KBM-7 (cell line): Measurements from ENCODE around the gene TLCD5.
A peak's percentile ranks its signal among the peaks of the same experiment; 100 is the strongest.

Source experiments
- DNase-seq: peaks from one replicate; pipeline ENCODE4 v3.0.0-alpha.2; 2015
- in situ Hi-C: fragments of 300-500 bp; cut with MboI; formaldehyde crosslinking; loops from 2 replicates; pipeline ENCODE4 v1.14.3; 2020; ENCODE audit warnings: low sequenced_read_pairs, low pct_unique_long_range_greater_than_20kb, mixed read lengths

TLCD5 gene

GRCh38 chr11:120324932-120325810, at the start of gene TLCD5:
Gene TLCD5 (plus strand): TSS chr11:120325299. CDS start chr11:120327442, 2,143 bp downstream.
- DNase-seq = no peak

GRCh38 chr11:120279502-120279901, 45.6 kb upstream of the TLCD5 start:
- DNase-seq = no peak
- in situ Hi-C loops = no loop called here

More at GRCh38 chr11:120324932-120325810, at the start of gene TLCD5:
- in situ Hi-C loops = no loop called here

DNA sequence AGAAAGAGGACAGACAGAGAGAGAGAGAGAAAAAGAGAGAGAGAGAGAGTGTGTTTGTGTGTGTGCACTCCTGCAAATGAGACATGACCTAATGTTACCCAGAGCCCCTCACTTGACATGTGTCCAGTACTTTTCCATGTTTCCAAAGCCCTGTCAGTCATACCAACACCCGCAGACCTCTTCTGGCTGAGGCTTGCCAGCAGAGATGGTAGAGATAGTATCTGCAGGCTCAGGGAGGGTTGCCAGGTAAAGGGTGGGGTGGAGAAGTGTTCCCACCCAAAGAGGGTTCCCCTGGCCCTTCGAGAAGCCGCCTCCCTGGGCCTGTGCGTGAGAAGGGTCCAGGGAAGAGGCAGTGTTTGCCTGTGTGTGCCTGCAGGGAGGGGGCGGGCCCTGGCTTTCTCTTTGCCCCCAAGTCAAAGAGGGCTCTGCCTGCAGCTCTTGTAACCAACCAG, 44.5 kb upstream of the TLCD5 start:
- no peak for DNase-seq
- in situ Hi-C loops = no loop called here

DNA sequence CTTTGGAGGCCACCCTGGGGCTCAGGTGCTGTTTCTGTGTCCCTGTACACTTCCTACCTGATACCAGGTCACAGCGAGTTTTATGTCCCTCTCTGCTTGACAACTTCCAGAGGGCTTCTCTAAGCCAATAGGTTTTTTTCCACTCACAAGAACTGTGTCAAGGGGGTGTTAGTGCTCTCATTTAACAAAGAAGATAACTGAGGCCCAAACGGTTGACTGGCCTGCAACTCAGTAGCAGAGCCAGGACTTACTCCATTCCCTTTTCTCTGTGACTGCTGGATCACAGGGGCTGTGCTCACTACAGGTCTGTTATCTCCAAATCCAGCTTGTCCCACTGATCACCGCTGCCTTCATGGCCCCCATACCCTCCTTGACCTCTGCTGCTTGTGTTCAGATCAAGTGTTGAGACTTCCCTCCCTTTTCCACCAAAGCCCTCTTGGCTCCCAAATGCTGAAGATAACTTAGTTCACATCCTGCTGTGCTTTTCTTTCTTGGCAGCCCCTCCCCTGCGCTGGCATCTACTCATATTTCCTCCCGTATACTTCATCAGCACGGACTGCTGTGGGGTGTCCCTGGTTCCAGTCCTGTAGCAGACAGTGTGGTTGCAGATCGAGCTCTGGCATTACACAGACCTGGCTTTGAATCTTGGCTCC, 43.8 kb upstream of the TLCD5 start:
- in situ Hi-C loops = no loop called here
- no peak for DNase-seq

GRCh38 chr11:120283124-120283523, 42.0 kb upstream of the TLCD5 start:
- DNase-seq = no peak
- in situ Hi-C loops = no loop called here

DNA sequence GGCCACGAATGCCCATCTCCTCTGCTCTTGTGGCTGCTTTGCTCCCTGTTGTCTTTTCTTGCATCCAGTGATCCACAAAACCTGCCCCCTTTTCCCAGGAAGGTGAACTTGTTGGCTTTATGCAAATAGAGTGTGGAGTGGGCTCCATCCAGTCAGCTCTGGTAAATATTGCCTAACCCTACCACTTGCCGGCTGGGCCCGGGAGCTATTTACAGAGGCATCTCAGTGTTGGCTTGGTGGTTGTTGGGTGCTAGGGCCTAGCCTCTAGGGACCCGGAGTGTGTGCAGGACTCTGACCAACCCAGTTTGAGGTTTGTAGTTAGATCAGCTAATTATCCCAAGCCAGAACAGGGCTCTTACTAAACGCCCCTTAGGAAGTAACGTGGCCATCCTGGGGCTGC, 40.8 kb upstream of the TLCD5 start:
- in situ Hi-C loops = no loop called here

GRCh38 chr11:120285256-120285655, 39.8 kb upstream of the TLCD5 start:
- in situ Hi-C loops = no loop called here
- DNase-seq = no peak

More for the DNA sequence above, 40.8 kb upstream of the TLCD5 start:
- DNase-seq = no peak

- in situ Hi-C loops = no loop called here
- no peak for DNase-seq
Observed at GRCh38 chr11:120288021-120288420, 37.1 kb upstream of the TLCD5 start.

GRCh38 chr11:120289426-120289825, 35.7 kb upstream of the TLCD5 start:
- peak; percentile 18 for DNase-seq

GRCh38 chr11:120290956-120291355, 34.1 kb upstream of the TLCD5 start:
- DNase-seq = no peak
- in situ Hi-C loops = loop anchor here (10.0 kb wide), 1 partner anchor 116 kb away; no protein-coding TSS in a partner anchor

More at GRCh38 chr11:120289426-120289825, 35.7 kb upstream of the TLCD5 start:
- in situ Hi-C loops = no loop called here

- in situ Hi-C loops = loop anchor here (10.0 kb wide), 1 partner anchor 118 kb away; no protein-coding TSS in a partner anchor
- no peak for DNase-seq
Observed at GRCh38 chr11:120293038-120293800, 31.9 kb upstream of the TLCD5 start.

- in situ Hi-C loops = loop anchor here (10.0 kb wide), 1 partner anchor 119 kb away; no protein-coding TSS in a partner anchor
- DNase-seq = no peak
Observed at GRCh38 chr11:120294096-120294495, 31.0 kb upstream of the TLCD5 start.

- in situ Hi-C loops = loop anchor here (10.0 kb wide), 1 partner anchor 120 kb away; no protein-coding TSS in a partner anchor
- no peak for DNase-seq
Observed at GRCh38 chr11:120295099-120295498, 30.0 kb upstream of the TLCD5 start.

- DNase-seq = no peak
- in situ Hi-C loops = loop anchor here (10.0 kb wide), 1 partner anchor 122 kb away; no protein-coding TSS in a partner anchor
Observed at GRCh38 chr11:120296554-120296953, 28.5 kb upstream of the TLCD5 start.

DNA sequence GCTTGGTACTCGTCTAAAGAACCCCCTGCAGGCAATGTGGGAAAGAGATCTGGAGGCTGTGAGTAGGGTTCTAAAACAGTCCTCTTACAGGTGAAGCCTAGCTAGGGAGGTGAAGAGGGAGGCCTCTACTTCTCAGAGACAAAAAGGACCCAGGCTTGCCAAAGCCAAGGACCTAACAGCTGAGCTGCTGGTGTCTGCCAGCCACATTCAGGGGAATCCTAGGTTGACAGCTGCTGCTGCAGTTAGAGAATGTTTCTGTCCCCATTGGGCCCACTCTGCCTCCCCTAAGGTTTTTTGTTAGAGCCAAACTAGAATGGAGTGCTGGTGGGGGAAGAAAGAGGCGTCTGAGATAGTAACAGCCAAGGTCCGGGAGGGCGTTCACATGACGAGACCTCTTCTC, 26.6 kb upstream of the TLCD5 start:
- in situ Hi-C loops = loop anchor here (10.0 kb wide), 1 partner anchor 124 kb away; no protein-coding TSS in a partner anchor

DNA sequence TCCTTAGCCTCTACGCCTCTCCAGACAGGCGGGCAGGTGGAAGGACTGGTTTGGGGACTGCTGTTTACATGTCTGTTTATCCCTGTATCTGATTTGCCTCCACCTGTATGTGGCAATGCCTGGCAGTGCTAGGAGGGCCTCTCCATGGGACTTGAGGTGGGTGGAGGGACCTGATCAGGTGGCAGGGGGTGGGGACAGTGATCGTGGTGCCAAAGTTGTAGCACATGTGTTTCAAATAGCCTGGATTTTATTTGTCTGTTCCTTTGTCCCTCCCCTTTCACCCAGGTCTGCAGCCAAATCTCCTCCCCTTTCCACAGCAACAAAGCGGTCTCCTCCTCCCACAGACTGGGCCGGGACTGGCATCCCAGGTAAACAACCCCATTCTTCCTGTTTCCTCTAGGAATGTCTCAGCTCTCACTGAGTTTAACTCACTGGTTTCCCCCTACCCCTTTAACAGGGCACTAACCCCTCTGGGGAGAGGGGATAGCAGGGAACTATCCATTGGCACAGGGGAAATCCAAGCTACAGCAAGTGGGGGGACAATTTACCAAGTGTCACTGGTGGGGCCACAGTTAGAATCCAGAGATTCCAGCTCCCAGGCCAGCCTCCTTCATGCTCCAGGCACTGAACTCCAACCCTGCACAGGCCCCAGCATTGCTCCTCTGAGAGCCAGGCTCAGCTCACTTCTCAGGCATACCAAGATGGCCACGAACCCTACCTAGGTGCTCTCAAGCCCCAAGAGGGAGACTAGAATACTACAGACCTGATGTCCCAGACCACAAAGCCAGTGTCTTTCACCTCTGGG, 22.9 kb upstream of the TLCD5 start:
- in situ Hi-C loops = no loop called here
- DNase-seq = no peak

More for the DNA sequence above, 26.6 kb upstream of the TLCD5 start:
- no peak for DNase-seq

- in situ Hi-C loops = no loop called here
- DNase-seq = peak; percentile 78
Observed at GRCh38 chr11:120303004-120303637, 22.0 kb upstream of the TLCD5 start.

DNA sequence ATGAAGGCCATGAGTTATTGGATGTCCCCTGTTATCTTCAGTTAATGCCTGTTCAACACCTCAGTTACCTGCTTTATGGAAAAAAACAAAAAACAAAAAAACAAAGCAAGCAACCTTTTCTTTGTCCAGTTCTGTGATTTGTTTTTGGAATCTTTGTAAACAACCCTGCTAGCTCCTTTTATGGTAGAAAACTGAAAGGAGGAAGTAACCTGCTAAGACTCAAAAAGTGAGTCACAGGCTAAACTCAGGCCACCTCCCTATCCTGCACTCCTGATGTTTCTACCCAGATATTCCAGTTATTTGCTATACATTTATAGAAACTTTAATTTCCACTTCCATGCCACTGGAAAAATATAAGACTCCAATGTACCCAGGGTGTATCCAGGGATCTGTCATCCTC, 20.6 kb upstream of the TLCD5 start:
- DNase-seq = peak; percentile 12
- in situ Hi-C loops = no loop called here
